Measurements from ENCODE around the gene TBC1D2B.

Gene TBC1D2B

DNA sequence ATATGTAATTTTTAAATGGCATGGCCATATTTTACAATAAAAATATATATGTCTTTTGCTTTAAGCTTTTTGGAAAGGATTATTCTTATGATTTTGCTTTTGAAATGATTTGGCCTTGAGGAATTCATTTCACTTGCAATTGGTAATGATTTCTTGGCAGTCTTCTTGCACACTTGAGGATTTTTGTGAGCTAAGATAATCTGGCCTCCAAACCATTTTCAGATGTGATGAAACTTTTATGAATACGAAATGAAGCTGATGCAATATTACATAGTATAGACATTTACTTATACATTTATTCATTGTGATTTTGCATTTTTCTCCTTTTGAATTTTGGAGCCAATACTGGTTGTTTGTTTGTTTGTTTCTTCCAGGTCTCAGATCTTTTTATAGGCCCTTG, 8.4 kb upstream of the TBC1D2B start:
- in situ Hi-C loops (cut with HindIII; ENCODE audit: low pct_ligation_motif_present, low sequenced_read_pairs) = no loop called here

DNA sequence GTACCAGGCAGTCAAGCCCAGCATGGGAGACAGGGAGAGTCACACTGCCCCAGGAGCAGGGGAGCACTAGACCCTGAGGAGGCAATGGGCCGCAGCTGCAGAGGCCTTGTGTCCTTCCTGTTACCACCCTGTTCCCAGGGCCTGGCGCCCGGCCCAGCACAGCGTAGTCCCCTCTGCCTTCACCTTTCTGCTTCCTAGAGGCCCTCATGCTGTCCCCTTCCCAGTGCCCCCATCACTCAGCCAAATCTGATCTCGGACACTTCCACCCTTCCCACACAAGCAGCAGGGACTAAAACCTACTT, 6.9 kb upstream of the TBC1D2B start:
- Histone ChIP-seq H3K27ac (no peak overlapping the region), H3K36me3 (replicated peaks) (no peaks in the 10 kb centered on the region), H3K4me3 (ENCODE audit: low read depth, low read length) (no peak overlapping the region), H3K27me3 (replicated peaks) (no peaks in the 10 kb centered on the region)
- no peak for DNase-seq
- TF ChIP-seq, protein P1, sequence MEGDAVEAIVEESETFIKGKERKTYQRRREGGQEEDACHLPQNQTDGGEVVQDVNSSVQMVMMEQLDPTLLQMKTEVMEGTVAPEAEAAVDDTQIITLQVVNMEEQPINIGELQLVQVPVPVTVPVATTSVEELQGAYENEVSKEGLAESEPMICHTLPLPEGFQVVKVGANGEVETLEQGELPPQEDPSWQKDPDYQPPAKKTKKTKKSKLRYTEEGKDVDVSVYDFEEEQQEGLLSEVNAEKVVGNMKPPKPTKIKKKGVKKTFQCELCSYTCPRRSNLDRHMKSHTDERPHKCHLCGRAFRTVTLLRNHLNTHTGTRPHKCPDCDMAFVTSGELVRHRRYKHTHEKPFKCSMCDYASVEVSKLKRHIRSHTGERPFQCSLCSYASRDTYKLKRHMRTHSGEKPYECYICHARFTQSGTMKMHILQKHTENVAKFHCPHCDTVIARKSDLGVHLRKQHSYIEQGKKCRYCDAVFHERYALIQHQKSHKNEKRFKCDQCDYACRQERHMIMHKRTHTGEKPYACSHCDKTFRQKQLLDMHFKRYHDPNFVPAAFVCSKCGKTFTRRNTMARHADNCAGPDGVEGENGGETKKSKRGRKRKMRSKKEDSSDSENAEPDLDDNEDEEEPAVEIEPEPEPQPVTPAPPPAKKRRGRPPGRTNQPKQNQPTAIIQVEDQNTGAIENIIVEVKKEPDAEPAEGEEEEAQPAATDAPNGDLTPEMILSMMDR (IDR thresholded peaks at IDR 0.05; ENCODE audit: low read depth, low read length, missing control alignments) = no peak
- in situ Hi-C loops (cut with HindIII; ENCODE audit: low pct_ligation_motif_present, low sequenced_read_pairs) = no loop called here

More for the DNA sequence above, 8.4 kb upstream of the TBC1D2B start:
- no peak overlapping the region for H3K27ac ChIP-seq
- TF ChIP-seq, protein P1 (IDR thresholded peaks at IDR 0.05; ENCODE audit: low read depth, low read length, missing control alignments) = no peak
- no peak overlapping the region for H3K4me3 ChIP-seq (ENCODE audit: low read depth, low read length)
- no peaks in the 10 kb centered on the region for H3K36me3 ChIP-seq (replicated peaks)
- no peaks in the 10 kb centered on the region for H3K27me3 ChIP-seq (replicated peaks)
- no peak for DNase-seq

DNA sequence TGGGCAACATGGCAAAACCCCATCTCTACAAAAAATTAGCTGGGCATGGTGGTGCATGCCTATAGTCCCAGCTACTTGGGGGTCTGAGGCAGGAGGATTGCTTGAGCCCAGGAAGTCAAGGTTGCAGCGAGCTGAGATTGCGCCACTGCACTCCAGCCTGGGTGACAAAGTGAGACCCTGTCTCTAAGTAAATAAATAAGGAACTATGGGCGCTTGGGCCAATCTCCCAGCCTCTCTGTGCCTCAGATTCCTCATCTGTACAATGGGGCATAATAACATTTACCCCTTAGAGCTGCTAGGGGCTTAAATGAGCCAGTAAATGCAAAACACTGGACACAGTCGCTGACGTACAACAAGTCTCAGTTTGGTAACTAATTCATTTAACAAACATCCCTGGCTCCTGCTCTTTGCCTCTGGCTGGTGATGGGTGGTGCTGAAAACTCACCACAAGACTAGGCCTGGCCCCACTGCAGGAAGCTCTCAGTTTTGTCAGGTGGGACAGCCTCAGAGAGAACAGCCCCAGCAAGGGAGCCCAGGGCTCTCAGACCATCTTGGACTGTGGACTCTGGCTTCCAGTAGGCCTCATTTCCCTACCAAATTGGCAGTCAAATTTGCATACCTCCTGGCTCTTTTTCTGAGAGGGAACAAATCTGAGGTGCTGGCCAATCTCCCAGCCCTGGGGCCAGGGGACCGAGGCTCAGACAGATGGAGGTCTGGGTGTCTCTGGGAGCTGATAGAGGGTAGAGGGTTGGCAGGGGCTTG, 6.4 kb upstream of the TBC1D2B start:
- in situ Hi-C loops (cut with HindIII; ENCODE audit: low pct_ligation_motif_present, low sequenced_read_pairs) = no loop called here
- Histone ChIP-seq H3K27me3 (replicated peaks) (no peaks in the 10 kb centered on the region), H3K27ac (no peak overlapping the region), H3K4me3 (ENCODE audit: low read depth, low read length) (no peak overlapping the region), H3K36me3 (replicated peaks) (no peaks in the 10 kb centered on the region)
- TF ChIP-seq, protein P1 (IDR thresholded peaks at IDR 0.05; ENCODE audit: low read depth, low read length, missing control alignments) = no peak
- no peak for DNase-seq

DNA sequence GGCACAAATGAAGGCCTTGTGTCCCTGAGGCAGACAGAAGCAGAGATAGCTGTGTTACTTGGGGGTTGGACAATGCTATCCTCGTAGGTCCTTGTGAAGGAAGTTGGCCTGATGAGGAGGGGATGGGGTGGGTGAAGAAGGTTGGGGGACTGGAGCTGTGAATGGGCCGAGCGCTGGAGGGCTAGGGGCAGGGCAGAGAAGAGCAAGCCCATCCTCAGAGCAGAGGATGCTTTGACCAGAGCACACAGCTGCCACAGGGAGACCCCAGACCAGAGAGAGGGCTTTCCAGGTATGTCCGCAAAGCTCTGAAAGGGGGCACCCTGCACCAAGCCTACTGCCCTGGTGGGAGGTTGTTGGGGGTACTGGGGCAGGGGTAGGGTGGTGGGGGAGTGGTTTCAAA, 5.7 kb upstream of the TBC1D2B start:
- no peaks in the 10 kb centered on the region for H3K27me3 ChIP-seq (replicated peaks)
- no peaks in the 10 kb centered on the region for H3K36me3 ChIP-seq (replicated peaks)
- DNase-seq = no peak
- H3K27ac ChIP-seq = no peak overlapping the region
- H3K4me3 ChIP-seq (ENCODE audit: low read depth, low read length) = no peak overlapping the region
- TF ChIP-seq, protein P1 (IDR thresholded peaks at IDR 0.05; ENCODE audit: low read depth, low read length, missing control alignments) = no peak
- in situ Hi-C loops (cut with HindIII; ENCODE audit: low pct_ligation_motif_present, low sequenced_read_pairs) = no loop called here

DNA sequence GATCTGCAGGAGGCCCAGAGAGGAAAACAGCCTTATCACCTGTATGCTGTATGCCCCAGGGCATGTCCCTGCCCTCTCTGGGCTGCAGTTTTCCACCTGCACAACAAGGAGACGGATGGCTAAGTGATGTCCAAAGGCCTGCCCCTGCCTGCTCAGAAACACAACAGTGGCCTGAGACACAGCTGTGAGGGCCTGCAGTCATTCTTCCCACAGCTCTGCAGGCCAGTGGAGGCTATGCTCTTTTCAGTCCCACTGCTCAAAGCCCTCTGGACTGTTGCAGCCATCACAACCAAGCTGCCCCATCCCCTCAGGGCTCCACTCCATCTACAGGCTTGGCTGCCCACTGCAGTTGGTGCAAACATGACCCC, 5.2 kb upstream of the TBC1D2B start:
- DNase-seq = no peak
- TF ChIP-seq, protein P1 (IDR thresholded peaks at IDR 0.05; ENCODE audit: low read depth, low read length, missing control alignments) = no peak
- no peak overlapping the region for H3K27ac ChIP-seq

More for the DNA sequence above, 5.2 kb upstream of the TBC1D2B start:
- H3K36me3 ChIP-seq (replicated peaks) = no peaks in the 10 kb centered on the region
- no peaks in the 10 kb centered on the region for H3K27me3 ChIP-seq (replicated peaks)
- H3K4me3 ChIP-seq (ENCODE audit: low read depth, low read length) = no peak overlapping the region
- in situ Hi-C loops (cut with HindIII; ENCODE audit: low pct_ligation_motif_present, low sequenced_read_pairs) = no loop called here

All from brain microvascular endothelial cell (primary cell).